AG09319 (cell line): ENCODE data around the gene OSTC.
A peak's percentile ranks its signal among the peaks of the same experiment; 100 is the strongest.

Experiments used
- DNase-seq: peaks from one replicate; pipeline ENCODE4 v3.0.0-alpha.2; 2010; ENCODE audit warnings: low read depth; ENCODE audit errors: extremely low read depth
- TF ChIP-seq, protein P1 (sequence below): IDR thresholded peaks from 2 replicates; pipeline ENCODE4 v1.5.1; 2011; ENCODE audit warnings: low read depth, mild to moderate bottlenecking, inconsistent platforms, low read length, moderate library complexity

Gene OSTC

DNA sequence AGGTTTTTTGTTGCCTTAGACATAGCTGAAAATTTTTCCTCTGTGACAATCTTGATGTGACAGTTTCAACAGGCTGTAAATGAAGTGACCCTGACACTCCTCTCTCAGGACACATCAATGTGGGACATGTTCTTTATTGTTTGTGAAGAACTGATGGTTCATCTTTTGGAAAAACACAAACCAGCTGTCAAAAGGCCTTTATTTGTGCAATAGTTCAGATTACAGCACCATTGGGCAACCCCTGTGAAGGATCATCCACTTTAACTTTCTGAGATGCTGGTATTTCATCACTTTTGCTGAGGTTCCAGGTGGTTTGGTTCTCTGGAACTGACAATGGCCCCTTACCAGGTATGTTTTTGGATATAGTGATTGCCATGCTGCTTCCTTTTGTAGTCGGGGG is 40.3 kb downstream of the OSTC start:
- TF ChIP-seq, protein P1, sequence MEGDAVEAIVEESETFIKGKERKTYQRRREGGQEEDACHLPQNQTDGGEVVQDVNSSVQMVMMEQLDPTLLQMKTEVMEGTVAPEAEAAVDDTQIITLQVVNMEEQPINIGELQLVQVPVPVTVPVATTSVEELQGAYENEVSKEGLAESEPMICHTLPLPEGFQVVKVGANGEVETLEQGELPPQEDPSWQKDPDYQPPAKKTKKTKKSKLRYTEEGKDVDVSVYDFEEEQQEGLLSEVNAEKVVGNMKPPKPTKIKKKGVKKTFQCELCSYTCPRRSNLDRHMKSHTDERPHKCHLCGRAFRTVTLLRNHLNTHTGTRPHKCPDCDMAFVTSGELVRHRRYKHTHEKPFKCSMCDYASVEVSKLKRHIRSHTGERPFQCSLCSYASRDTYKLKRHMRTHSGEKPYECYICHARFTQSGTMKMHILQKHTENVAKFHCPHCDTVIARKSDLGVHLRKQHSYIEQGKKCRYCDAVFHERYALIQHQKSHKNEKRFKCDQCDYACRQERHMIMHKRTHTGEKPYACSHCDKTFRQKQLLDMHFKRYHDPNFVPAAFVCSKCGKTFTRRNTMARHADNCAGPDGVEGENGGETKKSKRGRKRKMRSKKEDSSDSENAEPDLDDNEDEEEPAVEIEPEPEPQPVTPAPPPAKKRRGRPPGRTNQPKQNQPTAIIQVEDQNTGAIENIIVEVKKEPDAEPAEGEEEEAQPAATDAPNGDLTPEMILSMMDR, result no peak
- DNase-seq, result no peak

DNA sequence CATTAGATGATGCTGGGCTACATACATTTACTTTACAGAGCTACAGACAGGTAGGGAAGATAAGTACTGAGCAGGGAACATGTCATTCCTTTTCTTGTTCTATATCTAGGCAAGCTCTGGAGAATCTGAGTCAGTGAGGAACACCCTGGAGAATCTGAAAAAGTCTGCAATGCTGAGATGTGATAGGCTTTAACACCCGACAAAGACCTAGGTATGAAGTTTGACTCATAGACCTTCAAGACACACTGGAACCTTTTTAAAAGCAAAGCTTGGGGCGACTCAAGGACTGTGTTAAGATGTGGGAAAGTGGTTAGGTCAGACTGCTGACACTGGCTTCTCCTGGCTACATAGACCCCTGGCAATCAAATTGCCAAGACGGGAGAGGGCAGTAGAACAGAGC is 42.8 kb downstream of the OSTC start:
- TF ChIP-seq, protein P1, result no peak
- no peak for DNase-seq

DNA sequence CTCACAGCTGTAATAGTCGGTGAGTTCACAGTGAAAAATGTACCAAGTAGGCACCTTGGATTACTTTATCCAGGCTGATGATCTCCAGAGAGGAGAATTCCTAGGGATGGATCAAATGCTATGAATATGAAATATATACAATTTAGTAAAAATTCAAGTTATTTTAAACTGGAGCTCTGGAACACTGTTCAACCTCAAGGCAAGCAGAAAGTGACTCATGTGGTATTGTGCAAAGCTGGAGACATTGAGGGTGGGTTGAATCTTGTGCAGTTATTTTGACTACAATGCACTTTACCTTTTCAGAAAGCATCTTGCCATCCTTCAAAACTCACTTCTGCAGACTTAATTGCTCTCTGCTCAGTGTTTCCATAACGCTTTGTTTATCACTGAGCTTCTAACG is 43.4 kb downstream of the OSTC start:
- no peak for DNase-seq
- TF ChIP-seq, protein P1, result no peak

DNA sequence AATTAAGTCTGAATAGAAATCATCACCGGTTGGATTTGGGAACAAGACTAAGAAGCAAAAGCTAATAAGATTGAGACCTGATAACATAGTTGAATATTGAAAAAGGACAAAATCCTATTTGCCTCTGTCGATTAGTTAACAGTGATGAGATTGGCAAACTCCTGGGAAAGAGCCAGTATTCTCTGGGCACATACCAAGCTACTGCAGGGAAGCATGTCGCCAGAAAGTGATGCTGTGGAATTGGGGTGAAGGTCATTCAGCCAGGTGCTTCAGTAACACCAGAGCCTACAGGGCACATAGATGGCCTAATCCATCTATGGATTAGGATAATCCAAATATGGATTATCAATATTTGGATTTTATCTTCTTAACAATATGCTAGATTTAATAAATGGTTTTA is 44.0 kb downstream of the OSTC start:
- no peak for DNase-seq
- TF ChIP-seq, protein P1, result no peak

DNA sequence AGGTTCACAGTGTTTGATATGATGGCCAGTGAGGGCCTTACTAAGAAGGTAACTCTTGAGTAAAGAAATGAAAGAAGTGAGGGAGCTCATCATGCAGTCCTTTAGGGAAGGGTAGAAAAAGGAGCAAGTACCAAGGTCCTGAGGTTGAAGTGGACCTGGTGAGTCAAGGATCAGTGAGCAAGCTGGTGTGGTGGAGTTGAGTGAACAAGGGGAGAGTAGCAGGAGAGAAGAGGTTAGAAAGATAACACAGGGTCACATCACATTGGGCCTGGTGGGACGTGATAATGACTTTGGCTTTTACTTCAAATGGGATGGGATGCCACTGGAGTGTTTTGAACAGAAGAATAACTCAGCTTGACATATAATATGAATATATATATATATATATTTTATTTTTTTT is 44.7 kb downstream of the OSTC start:
- TF ChIP-seq, protein P1, result no peak
- no peak for DNase-seq

DNA sequence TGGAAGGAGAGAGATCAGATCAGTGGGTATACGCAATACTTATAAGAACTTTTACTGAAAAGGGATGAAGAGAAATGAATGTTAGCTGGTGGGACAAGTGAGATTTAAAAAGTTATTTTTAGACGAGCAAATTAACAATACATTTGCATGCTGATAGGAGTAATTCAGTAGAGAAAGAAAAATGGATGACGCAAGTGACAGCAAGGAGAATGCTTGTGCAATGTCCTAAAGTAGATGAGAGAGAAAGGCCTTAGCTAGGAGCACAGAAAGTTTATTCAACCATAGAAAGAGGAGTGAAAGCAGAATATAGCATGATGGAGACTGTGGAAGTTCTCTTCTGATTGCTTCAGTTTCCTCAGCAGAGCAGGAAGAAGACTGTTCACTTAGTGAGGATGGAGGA is 45.8 kb downstream of the OSTC start:
- TF ChIP-seq, protein P1, result no peak
- no peak for DNase-seq

DNA sequence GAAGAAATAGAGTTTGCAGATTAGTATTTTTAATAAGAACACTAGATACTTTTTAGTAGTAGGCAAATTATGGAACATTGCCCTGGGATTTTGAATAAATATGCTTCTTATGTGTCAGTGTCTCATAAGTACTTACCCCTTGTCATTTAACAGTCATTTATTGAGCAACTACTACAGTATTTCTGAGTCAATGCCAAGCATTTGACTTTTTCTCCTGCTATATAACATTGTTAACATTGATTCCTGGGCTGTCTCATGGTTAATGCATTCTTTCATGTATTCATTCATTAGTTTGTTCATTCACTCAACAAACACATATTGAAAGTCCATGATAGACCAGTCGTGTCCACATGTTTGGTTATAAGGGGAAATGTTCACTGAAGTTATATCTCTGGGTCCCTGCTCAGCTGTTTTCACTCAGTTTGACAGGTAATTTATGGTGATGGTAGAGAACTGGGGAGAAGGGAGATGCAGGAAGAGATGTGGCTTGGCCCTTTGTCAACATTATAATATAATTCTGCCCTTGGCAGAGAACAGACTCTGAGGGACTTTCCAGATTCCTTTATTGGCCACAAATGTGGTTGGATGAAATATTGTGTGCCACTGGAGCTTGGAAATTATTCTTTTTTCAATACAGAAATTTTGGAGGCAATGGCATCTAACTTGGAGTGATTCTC is 49.8 kb downstream of the OSTC start:
- peak; percentile 22 for DNase-seq
- TF ChIP-seq, protein P1, result no peak
